IMR-90 (cell line): ENCODE data around the gene MYRFL. TPM values are rescaled to one million over a fixed set of nuclear protein-coding genes. Genes with fewer than 3 reads are reported as not detected.

ENCODE experiments used
- ATAC-seq: fragments of 200-7000 bp; cut with Tn5 transposase; 2 replicates; pipeline ENCODE4 v1.9.1; 2020; ENCODE audit warnings: low read depth, mild to moderate bottlenecking, moderate library complexity
- BruUV-seq: library from RNA; stranded (reverse); fragments of 400-500 nt; replicated peaks from 2 replicates; lab custom pipeline; 2021; lab: Mats Ljungman, UMichigan
- CTCF ChIA-PET: fragments of 300-600 bp; formaldehyde crosslinking; extraction: SDS; loops from one replicate; lab custom pipeline; 2021; ENCODE audit warnings: antibody characterized with exemption; lab: Yijun Ruan, JAX
- POLR2A ChIA-PET: fragments of 300-600 bp; sonication (Branson Sonifier 250); formaldehyde crosslinking; loops from one replicate; lab custom pipeline; 2022; ENCODE audit warnings: antibody characterized with exemption; ENCODE audit not compliant: unreplicated experiment; lab: Charles Lee
- DNase-seq: peaks from one replicate; pipeline ENCODE4 v3.0.0; 2013
- H2AFZ ChIP-seq: replicated peaks from 2 replicates; pipeline ENCODE3; 2013; ENCODE audit warnings: low read length, mild to moderate bottlenecking; ENCODE audit not compliant: poor library complexity
- H2AK5ac ChIP-seq: 2 replicates; pipeline ENCODE4 v1.6.1; 2013; ENCODE audit warnings: low read depth, low read length, inconsistent platforms
- H2AK9ac ChIP-seq: replicated peaks from 2 replicates; pipeline ENCODE3; 2013; ENCODE audit warnings: mild to moderate bottlenecking, low read depth, low read length, moderate library complexity; ENCODE audit not compliant: poor library complexity
- H2BK120ac ChIP-seq: 2 replicates; pipeline ENCODE4 v1.6.1; 2013; ENCODE audit warnings: low read depth, low read length, inconsistent platforms
- H2BK15ac ChIP-seq: 3 replicates; pipeline ENCODE4 v1.6.1; 2013; ENCODE audit warnings: low read depth, low read length, inconsistent platforms
- H2BK20ac ChIP-seq: 2 replicates; pipeline ENCODE4 v1.6.1; 2013; ENCODE audit warnings: low read depth, mild to moderate bottlenecking, inconsistent platforms, low read length, moderate library complexity
- H2BK5ac ChIP-seq: 2 replicates; pipeline ENCODE4 v1.6.1; 2013; ENCODE audit warnings: mild to moderate bottlenecking, low read depth, low read length, inconsistent platforms; ENCODE audit not compliant: poor library complexity, severe bottlenecking
- H3K14ac ChIP-seq: replicated peaks from 2 replicates; pipeline ENCODE4 v1.6.1; 2013; ENCODE audit warnings: low read depth, low read length, inconsistent platforms
- H3K18ac ChIP-seq: 2 replicates; pipeline ENCODE4 v1.6.1; 2013; ENCODE audit warnings: low read depth, low read length, control low read depth
- H3K23ac ChIP-seq: 2 replicates; pipeline ENCODE4 v1.6.1; 2013; ENCODE audit warnings: low read depth, low read length, inconsistent platforms
- H3K27ac ChIP-seq: 2 replicates; pipeline ENCODE4 v1.5.1; 2013; ENCODE audit warnings: mild to moderate bottlenecking, control low read depth, low read length; ENCODE audit not compliant: insufficient read depth
- H3K27me3 ChIP-seq: 2 replicates; pipeline ENCODE4 v1.6.1; 2013; ENCODE audit warnings: low read length; ENCODE audit not compliant: control insufficient read depth, insufficient read depth
- H3K36me3 ChIP-seq: 2 replicates; pipeline ENCODE4 v1.6.1; 2013; ENCODE audit warnings: low read length, mixed read lengths; ENCODE audit not compliant: control insufficient read depth, insufficient read depth
- H3K4ac ChIP-seq: 2 replicates; pipeline ENCODE4 v1.6.1; 2013; ENCODE audit warnings: low read depth, low read length, inconsistent platforms
- H3K4me1 ChIP-seq: 2 replicates; pipeline ENCODE4 v1.6.1; 2013; ENCODE audit warnings: low read length, mixed read lengths; ENCODE audit not compliant: control insufficient read depth, insufficient read depth
- H3K4me2 ChIP-seq: 2 replicates; pipeline ENCODE4 v1.6.1; 2013; ENCODE audit warnings: low read depth, mild to moderate bottlenecking, control low read depth, low read length, moderate library complexity
- H3K4me3 ChIP-seq: 2 replicates; pipeline ENCODE4 v1.5.1; 2013; ENCODE audit warnings: low read depth, mild to moderate bottlenecking, control low read depth, low read length, moderate library complexity; ENCODE audit not compliant: insufficient read depth
- H3K56ac ChIP-seq: 2 replicates; pipeline ENCODE4 v1.6.1; 2013; ENCODE audit warnings: low read length, inconsistent platforms; ENCODE audit not compliant: insufficient read depth; ENCODE audit errors: extremely low read depth
- H3K79me1 ChIP-seq, 2 experiments: 2 replicates each; pipeline ENCODE4 v1.6.1; 2013; ENCODE audit warnings: low read length in 2 of 2, inconsistent platforms in 1 of 2, low read depth in 1 of 2
- H3K9ac ChIP-seq: 2 replicates; pipeline ENCODE4 v1.6.1; 2013; ENCODE audit warnings: low read depth, low read length, control low read depth
- H3K9me1 ChIP-seq: 2 replicates; pipeline ENCODE4 v1.6.1; 2013; ENCODE audit warnings: low read length, inconsistent platforms; ENCODE audit not compliant: insufficient read depth
- H3K9me3 ChIP-seq: 2 replicates; pipeline ENCODE4 v1.6.1; 2013; ENCODE audit warnings: low read length; ENCODE audit not compliant: control insufficient read depth, insufficient read depth
- H4K20me1 ChIP-seq: 2 replicates; pipeline ENCODE4 v1.6.1; 2013; ENCODE audit warnings: low read length, inconsistent platforms; ENCODE audit not compliant: insufficient read depth
- H4K5ac ChIP-seq: 2 replicates; pipeline ENCODE4 v1.6.1; 2013; ENCODE audit warnings: mild to moderate bottlenecking, low read depth, low read length, control low read depth
- H4K8ac ChIP-seq, 2 experiments: 2 replicates each; pipeline ENCODE4 v1.6.1; 2013; ENCODE audit warnings: low read depth in 2 of 2, low read length in 2 of 2, control low read depth in 1 of 2, inconsistent platforms in 1 of 2
- H4K91ac ChIP-seq: 2 replicates; pipeline ENCODE4 v1.6.1; 2013; ENCODE audit warnings: low read depth, low read length, inconsistent platforms; ENCODE audit not compliant: insufficient read depth
- BHLHE40 ChIP-seq: fragments of 150-350 bp; IDR thresholded peaks from 2 replicates; pipeline ENCODE4 v1.6.1; 2016; ENCODE audit warnings: mild to moderate bottlenecking, low read depth, low read length
- CEBPB ChIP-seq: IDR thresholded peaks from 2 replicates; pipeline ENCODE4 v1.6.1; 2012; ENCODE audit warnings: low read depth, low read length, improper control_type of control experiment
- CHD1 ChIP-seq: IDR thresholded peaks from 2 replicates; pipeline ENCODE4 v1.6.1; 2012; ENCODE audit warnings: low read depth, low read length, improper control_type of control experiment
- CTCF ChIP-seq: conservative IDR thresholded peaks from 2 replicates; pipeline ENCODE4 v1.5.1; 2012; ENCODE audit warnings: mild to moderate bottlenecking, low read depth, low read length, improper control_type of control experiment
- ELK1 ChIP-seq: fragments of 150-350 bp; IDR thresholded peaks from 2 replicates; pipeline ENCODE4 v1.6.1; 2016; ENCODE audit warnings: low read depth, mild to moderate bottlenecking, low read length, moderate library complexity, borderline replicate concordance
- FOS ChIP-seq: fragments of 150-350 bp; IDR thresholded peaks from 2 replicates; pipeline ENCODE4 v1.6.1; 2016; ENCODE audit warnings: low read depth, low read length
- MAFK ChIP-seq: IDR thresholded peaks from 2 replicates; pipeline ENCODE4 v1.6.1; 2012; ENCODE audit warnings: low read depth, low read length, improper control_type of control experiment
- MAZ ChIP-seq: IDR thresholded peaks from 2 replicates; pipeline ENCODE4 v1.6.1; 2012; ENCODE audit warnings: low read depth, mild to moderate bottlenecking, low read length, improper control_type of control experiment, moderate library complexity, borderline replicate concordance
- MXI1 ChIP-seq: IDR thresholded peaks from 2 replicates; pipeline ENCODE4 v1.6.1; 2012; ENCODE audit warnings: low read depth, mild to moderate bottlenecking, low read length, moderate library complexity, borderline replicate concordance
- NFE2L2 ChIP-seq: fragments of 150-350 bp; IDR thresholded peaks from 2 replicates; pipeline ENCODE4 v1.6.1; 2016; ENCODE audit warnings: low read depth, mild to moderate bottlenecking, low read length
- POLR2A ChIP-seq: IDR thresholded peaks from 2 replicates; pipeline ENCODE4 v1.6.1; 2012; ENCODE audit warnings: mild to moderate bottlenecking, low read depth, low read length
- RAD21 ChIP-seq: IDR thresholded peaks from 2 replicates; pipeline ENCODE4 v1.6.1; 2012; ENCODE audit warnings: low read length, improper control_type of control experiment
- RCOR1 ChIP-seq: IDR thresholded peaks from 2 replicates; pipeline ENCODE4 v1.6.1; 2012; ENCODE audit warnings: mild to moderate bottlenecking, low read length, improper control_type of control experiment; ENCODE audit not compliant: insufficient replicate concordance
- RFX5 ChIP-seq: IDR thresholded peaks from 2 replicates; pipeline ENCODE4 v1.8.0; 2012; ENCODE audit warnings: low read depth, mild to moderate bottlenecking, low read length, moderate library complexity
- SMC3 ChIP-seq: fragments of 150-350 bp; IDR thresholded peaks from 2 replicates; pipeline ENCODE4 v1.6.1; 2016; ENCODE audit warnings: low read depth, mild to moderate bottlenecking, antibody characterized with exemption, low read length, moderate library complexity
- USF2 ChIP-seq: fragments of 150-350 bp; IDR thresholded peaks from 2 replicates; pipeline ENCODE4 v1.6.1; 2017; ENCODE audit warnings: mild to moderate bottlenecking, antibody characterized with exemption, low read length, low read depth
- WGBS, 2 experiments: methylation state at CpG; one replicate each; pipeline versions ENCODE4 v1.1.5 to v1.1.7; 2013; ENCODE audit warnings: missing lambda C conversion rate in 2 of 2; ENCODE audit not compliant: insufficient read length in 1 of 2; ENCODE audit errors: extremely low coverage in 2 of 2; 5-methylcytosine and 5-hydroxymethylcytosine counted together
- dilution Hi-C: fragments of 300-500 bp; cut with HindIII; formaldehyde crosslinking; loops from one replicate; pipeline ENCODE4 v1.14.3; 2018; ENCODE audit warnings: low sequenced_read_pairs; ENCODE audit not compliant: unreplicated experiment
- in situ Hi-C: fragments of 300-500 bp; cut with MboI; formaldehyde crosslinking; loops from 3 replicates; pipeline ENCODE4 v1.14.3; 2019; ENCODE audit warnings: low sequenced_read_pairs, inconsistent platforms, mixed read lengths
- intact Hi-C: fragments of 100-400 bp; cut with micrococcal nuclease; formaldehyde crosslinking; loops from 2 replicates; pipeline ENCODE4 v1.10.0; 2022
- polyA plus RNA-seq, 3 experiments: library from polyadenylated mRNA; depleted of rRNA; stranded (reverse); fragments of >200 nt; gene quantifications; 2 replicates each; pipeline ENCODE4 v1.2.3, GENCODE V29; 2012; ENCODE audit warnings: low replicate concordance in 1 of 3
- total RNA-seq: library from RNA; depleted of rRNA; stranded (reverse); fragments of >200 nt; gene quantifications from 2 replicates; pipeline ENCODE4 v1.2.3, GENCODE V29; 2012

The MYRFL gene
- total and polyA plus RNA-seq, 2 of the 4 experiments (the other 2 are of a cell fraction) = not detected

- Histone ChIP-seq H3K27me3 (no peaks in the 10 kb centered on the region), H4K5ac (no peak overlapping the region), H3K27ac (no peak overlapping the region), H3K9me1 (no peaks in the 10 kb centered on the region), H3K23ac (no peak overlapping the region), H2BK20ac (no peak overlapping the region), H3K79me1 (no peaks in the 10 kb centered on the region), H4K91ac (no peak overlapping the region), H3K4me1 (no peaks in the 10 kb centered on the region), H2BK5ac (no peak overlapping the region), H3K4me2 (no peak overlapping the region), H3K4me3 (no peak overlapping the region), H3K4ac (no peak overlapping the region), H2AK5ac (no peak overlapping the region), H2BK120ac (no peak overlapping the region), H3K9ac (no peak overlapping the region), H2AFZ (no peak overlapping the region), H3K18ac (no peak overlapping the region), H3K9me3 (no peaks in the 10 kb centered on the region), H2BK15ac (no peak overlapping the region), H3K56ac (no peak overlapping the region), H2AK9ac (no peak overlapping the region), H3K14ac (no peak overlapping the region), H4K8ac (no peak overlapping the region), H3K36me3 (no peaks in the 10 kb centered on the region), H4K20me1 (no peaks in the 10 kb centered on the region)
- no peak for TF ChIP-seq CEBPB
- no peak for TF ChIP-seq RFX5
- no peak for TF ChIP-seq NFE2L2
- no peak for TF ChIP-seq MAZ
- no peak for TF ChIP-seq RAD21
- no peak for TF ChIP-seq FOS
- no peak for TF ChIP-seq RCOR1
- no peak for TF ChIP-seq USF2
- TF ChIP-seq MXI1 = no peak
- no peak for TF ChIP-seq CHD1
- TF ChIP-seq SMC3 = no peak
- no peak for TF ChIP-seq POLR2A
- no peak for TF ChIP-seq CTCF
- no peak for TF ChIP-seq ELK1
- TF ChIP-seq BHLHE40 = no peak
- TF ChIP-seq MAFK = no peak
- ATAC-seq (no peak), DNase-seq (no peak)
- POLR2A ChIA-PET = no interaction called here
- CTCF ChIA-PET = no interaction called here
- dilution Hi-C loops = no loop called here
- BruUV-seq = no TSS peak
- in situ Hi-C loops = loop anchor here (10.0 kb wide), 1 partner anchor 331 kb away; no protein-coding TSS in a partner anchor
- intact Hi-C loops = loop anchor here (5.0 kb wide), 1 partner anchor 84 kb away; no protein-coding TSS in a partner anchor
- WGBS, 2 experiments = no CpG with 5 or more reads among the region's 8 CpGs
Measured at GRCh38 chr12:69903548-69903947, 78.5 kb downstream of the MYRFL start.
